Measurements from ENCODE around the gene KRTCAP3.
A peak's percentile ranks its signal among the peaks of the same experiment; 100 is the strongest.

DNA sequence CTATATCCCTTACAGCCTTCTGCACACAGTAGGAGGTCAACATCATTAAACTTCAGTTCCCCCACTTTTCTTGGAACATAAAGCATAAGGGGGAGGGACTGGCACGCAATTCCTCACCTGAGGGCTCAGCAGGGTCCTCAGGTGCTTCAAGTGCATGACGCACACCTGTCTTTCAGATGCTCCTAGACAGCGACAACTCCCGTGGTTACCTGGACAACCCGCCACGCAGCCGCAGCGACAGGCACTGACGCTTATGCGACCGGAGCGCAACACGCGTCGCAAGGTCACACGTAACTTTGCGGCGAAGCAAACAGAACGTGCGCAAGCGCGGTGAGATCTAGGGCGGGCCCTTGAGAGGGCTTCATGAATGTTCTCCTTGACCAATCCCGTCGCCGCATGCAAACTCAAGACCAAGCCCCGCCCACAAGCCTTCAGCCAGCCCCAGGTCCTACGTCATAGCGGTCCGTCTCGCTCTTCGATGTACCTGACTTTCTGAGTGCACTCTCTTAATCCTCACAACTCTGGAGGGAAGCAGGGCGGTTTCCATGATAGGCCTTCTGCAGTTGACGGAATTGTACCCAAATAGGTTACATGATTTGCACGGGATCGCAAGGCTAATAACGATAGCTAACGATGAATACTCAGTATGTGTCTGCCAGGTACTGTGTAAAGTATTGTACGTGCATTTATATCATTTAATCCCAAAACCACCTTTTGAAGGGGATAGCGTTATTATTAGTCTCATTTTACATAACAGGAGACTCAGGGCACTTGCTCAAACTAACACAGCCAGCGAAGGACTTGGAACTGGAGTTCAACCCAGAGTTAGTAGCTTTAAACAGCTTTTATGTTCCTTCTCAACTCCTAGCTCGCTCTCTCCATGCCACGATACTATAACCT, 47.6 kb downstream of the KRTCAP3 start, which contains the start of gene IFT172:
- TF ChIP-seq TAF1 (IDR thresholded peaks at IDR 0.05; ENCODE audit: borderline replicate concordance, low read depth, low read length), result no peak
- TF ChIP-seq POLR2A (IDR thresholded peaks at IDR 0.05; ENCODE audit: low read depth, low read length), result peak; percentile 57; the same call in 1 of the 2 replicates
